Hepatocyte (in vitro differentiated cells): ENCODE data around the gene TMEM255B. TPM values are rescaled to one million over a fixed set of nuclear protein-coding genes. Genes with fewer than 3 reads are reported as not detected.

Source experiments
- DNase-seq: peaks from one replicate; pipeline ENCODE4 v3.0.0-alpha.2; 2016; ENCODE audit warnings: low spot score
- H2AFZ ChIP-seq: fragments of 200-600 bp; sonication (generic); 2 replicates; pipeline ENCODE4 v1.6.0; 2016; ENCODE audit warnings: antibody characterized with exemption, mild to moderate bottlenecking
- H3K27ac ChIP-seq: fragments of 200-600 bp; sonication (generic); 2 replicates; pipeline ENCODE4 v1.5.1; 2016; ENCODE audit warnings: mild to moderate bottlenecking
- H3K27me3 ChIP-seq: fragments of 200-600 bp; sonication (generic); 2 replicates; pipeline ENCODE4 v1.6.1; 2016
- H3K36me3 ChIP-seq: fragments of 200-600 bp; sonication (generic); replicated peaks from 2 replicates; pipeline ENCODE4 v1.5.1; 2016; ENCODE audit warnings: low read depth; ENCODE audit not compliant: insufficient read depth
- H3K4me1 ChIP-seq: fragments of 200-600 bp; sonication (generic); 2 replicates; pipeline ENCODE4 v1.5.1; 2016; ENCODE audit warnings: mild to moderate bottlenecking, moderate library complexity; ENCODE audit not compliant: insufficient read depth
- H3K4me2 ChIP-seq: fragments of 200-600 bp; sonication (generic); 2 replicates; pipeline ENCODE4 v1.6.0; 2016
- H3K4me3 ChIP-seq: fragments of 200-600 bp; sonication (generic); 2 replicates; pipeline ENCODE4 v1.5.1; 2016; ENCODE audit warnings: mild to moderate bottlenecking
- H3K79me2 ChIP-seq: fragments of 200-600 bp; sonication (generic); 2 replicates; pipeline ENCODE4 v1.6.0; 2017; ENCODE audit warnings: mild to moderate bottlenecking
- H3K9me2 ChIP-seq: fragments of 200-600 bp; sonication (generic); replicated peaks from 2 replicates; pipeline ENCODE4 v1.6.0; 2017; ENCODE audit warnings: mild to moderate bottlenecking; ENCODE audit not compliant: insufficient read depth
- H3K9me3 ChIP-seq: fragments of 200-600 bp; sonication (generic); 2 replicates; pipeline ENCODE4 v1.5.1; 2016; ENCODE audit warnings: low read depth, mild to moderate bottlenecking
- H4K20me1 ChIP-seq: fragments of 200-600 bp; sonication (generic); 2 replicates; pipeline ENCODE4 v1.6.0; 2016; ENCODE audit warnings: mild to moderate bottlenecking; ENCODE audit not compliant: insufficient read depth, poor library complexity, severe bottlenecking
- EZH2 ChIP-seq: fragments of 200-600 bp; sonication (generic); IDR thresholded peaks from 2 replicates; pipeline ENCODE4 v1.6.1; 2016; ENCODE audit warnings: antibody characterized with exemption, mild to moderate bottlenecking, borderline replicate concordance
- EZH2phosphoT487 ChIP-seq: fragments of 200-600 bp; sonication (generic); IDR thresholded peaks from one replicate; pipeline ENCODE4 v1.6.1; 2018; ENCODE audit warnings: antibody characterized with exemption, mild to moderate bottlenecking, low read depth, moderate library complexity; ENCODE audit not compliant: unreplicated experiment, severe bottlenecking
- WGBS: methylation state at CpG from one replicate; pipeline ENCODE4 v1.1.6; 2016; ENCODE audit warnings: low lambda C conversion rate; ENCODE audit errors: missing lambda C conversion rate; 5-methylcytosine and 5-hydroxymethylcytosine counted together
- polyA plus RNA-seq: library from polyadenylated mRNA; unstranded; fragments of >200 nt; fragmentation: Nextera tagmentation; extraction: Ambion mirVana; gene quantifications from 2 replicates; pipeline ENCODE4 v1.2.1, GENCODE V29; 2016
- total RNA-seq: library from RNA; depleted of rRNA; stranded (reverse); fragments of >200 nt; gene quantifications from 2 replicates; pipeline ENCODE4 v1.2.3, GENCODE V29; 2014
- TF ChIP-seq, protein P1 (sequence below): fragments of 200-600 bp; sonication (generic); IDR thresholded peaks from 2 replicates; pipeline ENCODE4 v1.5.1; 2016; ENCODE audit warnings: antibody characterized with exemption, mild to moderate bottlenecking; ENCODE audit not compliant: poor library complexity

TMEM255B gene
- total and polyA plus RNA-seq, 2 experiments from 2014 or later, result 0.10 to 4.0 TPM

DNA sequence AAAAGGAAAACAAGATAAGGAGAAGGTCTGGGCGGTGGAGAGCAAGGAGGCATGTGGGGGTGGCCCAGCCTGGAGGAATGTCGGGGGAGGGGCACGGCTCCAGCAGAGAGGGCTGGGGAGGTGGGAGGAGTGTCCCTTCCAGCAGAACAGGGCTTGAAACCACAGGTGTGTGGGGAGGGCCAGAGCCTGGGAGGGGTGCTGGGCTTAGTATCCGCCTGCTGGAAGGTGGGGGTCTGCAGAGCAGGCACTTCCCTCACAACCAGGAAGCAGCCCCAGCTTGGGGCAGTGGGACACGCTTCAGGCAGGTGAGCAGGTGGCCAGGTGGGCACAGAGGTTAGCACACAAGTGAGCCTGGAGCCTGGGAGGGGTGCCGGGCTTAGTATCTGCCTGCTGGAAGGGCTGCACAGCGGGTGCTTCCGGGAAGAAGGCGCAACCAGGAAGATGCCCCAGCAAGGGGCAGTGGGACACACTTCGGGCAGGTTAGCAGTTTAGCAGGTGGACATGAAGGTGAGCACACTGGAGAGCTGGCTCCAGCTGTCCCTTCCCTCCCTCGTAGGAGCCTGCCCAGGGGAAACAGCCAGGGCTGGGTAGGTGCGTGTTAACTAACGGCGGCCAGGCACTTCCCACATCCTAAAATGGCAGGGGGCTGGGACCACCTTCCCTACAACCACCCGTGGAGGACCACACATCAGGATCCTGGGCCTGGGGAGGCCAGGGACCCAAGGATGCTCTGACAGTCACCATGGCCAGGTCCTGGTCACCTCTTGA, 101.8 kb downstream of the TMEM255B start:
- Histone ChIP-seq H3K4me2 (peak overlapping the region; percentile 98), H3K27me3 (no peaks in the 10 kb centered on the region), H3K4me3 (no peak overlapping the region), H3K79me2 (peaks cover 45% of the 10 kb centered on the region), H3K36me3 (no peaks in the 10 kb centered on the region), H3K27ac (peak overlapping the region; percentile 83), H3K9me3 (no peaks in the 10 kb centered on the region), H3K9me2 (no peaks in the 10 kb centered on the region), H4K20me1 (no peaks in the 10 kb centered on the region), H2AFZ (no peak overlapping the region), H3K4me1 (peaks cover 37% of the 10 kb centered on the region)
- TF ChIP-seq EZH2 (no peak), EZH2phosphoT487 (no peak)
- TF ChIP-seq, protein P1, sequence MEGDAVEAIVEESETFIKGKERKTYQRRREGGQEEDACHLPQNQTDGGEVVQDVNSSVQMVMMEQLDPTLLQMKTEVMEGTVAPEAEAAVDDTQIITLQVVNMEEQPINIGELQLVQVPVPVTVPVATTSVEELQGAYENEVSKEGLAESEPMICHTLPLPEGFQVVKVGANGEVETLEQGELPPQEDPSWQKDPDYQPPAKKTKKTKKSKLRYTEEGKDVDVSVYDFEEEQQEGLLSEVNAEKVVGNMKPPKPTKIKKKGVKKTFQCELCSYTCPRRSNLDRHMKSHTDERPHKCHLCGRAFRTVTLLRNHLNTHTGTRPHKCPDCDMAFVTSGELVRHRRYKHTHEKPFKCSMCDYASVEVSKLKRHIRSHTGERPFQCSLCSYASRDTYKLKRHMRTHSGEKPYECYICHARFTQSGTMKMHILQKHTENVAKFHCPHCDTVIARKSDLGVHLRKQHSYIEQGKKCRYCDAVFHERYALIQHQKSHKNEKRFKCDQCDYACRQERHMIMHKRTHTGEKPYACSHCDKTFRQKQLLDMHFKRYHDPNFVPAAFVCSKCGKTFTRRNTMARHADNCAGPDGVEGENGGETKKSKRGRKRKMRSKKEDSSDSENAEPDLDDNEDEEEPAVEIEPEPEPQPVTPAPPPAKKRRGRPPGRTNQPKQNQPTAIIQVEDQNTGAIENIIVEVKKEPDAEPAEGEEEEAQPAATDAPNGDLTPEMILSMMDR, result no peak
- 32% methylated on average over 10 of the region's 15 CpGs for WGBS
- peak; percentile 82 for DNase-seq

DNA sequence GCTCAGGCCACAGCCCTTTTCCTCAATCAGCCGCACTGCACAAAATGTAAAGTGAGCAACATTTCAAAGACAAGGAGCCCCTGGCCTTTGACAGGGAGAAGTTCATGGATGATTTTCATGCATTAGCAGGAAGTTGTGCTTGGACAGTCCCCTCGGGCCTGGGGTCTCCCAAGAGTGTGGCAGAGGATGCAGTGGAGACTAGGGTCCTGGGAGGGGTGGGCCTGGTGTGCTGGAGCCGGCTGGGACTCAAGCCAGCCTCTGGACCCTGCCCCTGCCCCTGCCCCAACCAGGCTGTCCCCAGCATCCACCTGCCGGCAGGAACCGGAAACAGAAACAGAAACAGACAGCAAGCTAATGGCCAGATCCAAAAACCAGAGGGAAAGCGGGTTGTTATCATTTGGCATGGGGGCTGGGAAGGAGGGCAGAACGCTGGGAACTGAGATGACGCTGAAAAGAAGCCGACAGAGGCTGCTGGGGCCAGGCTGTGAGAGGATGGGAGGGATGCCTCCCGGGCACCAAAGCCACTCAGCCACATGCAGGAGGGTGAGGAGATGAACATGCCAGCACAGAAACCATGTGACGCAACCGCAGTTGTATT, 102.5 kb downstream of the TMEM255B start:
- Histone ChIP-seq H3K9me3 (no peaks in the 10 kb centered on the region), H3K4me3 (no peak overlapping the region), H2AFZ (no peak overlapping the region), H3K27ac (peak overlapping the region; percentile 83), H3K79me2 (peaks cover 38% of the 10 kb centered on the region), H4K20me1 (no peaks in the 10 kb centered on the region), H3K9me2 (no peaks in the 10 kb centered on the region), H3K4me1 (peaks cover 37% of the 10 kb centered on the region), H3K27me3 (no peaks in the 10 kb centered on the region), H3K36me3 (no peaks in the 10 kb centered on the region), H3K4me2 (peak overlapping the region; percentile 98)
- WGBS, result 67% methylated on average over 12 of the region's 12 CpGs
- no peak for TF ChIP-seq EZH2
- TF ChIP-seq, protein P1, result no peak
- no peak for TF ChIP-seq EZH2phosphoT487
- no peak for DNase-seq

GRCh38 chr13:113862191-113862930, 103.3 kb downstream of the TMEM255B start:
- TF ChIP-seq, protein P1, result no peak
- TF ChIP-seq EZH2 (no peak), EZH2phosphoT487 (no peak)
- Histone ChIP-seq H3K4me2 (peak overlapping the region; percentile 98), H3K4me3 (peak overlapping the region; percentile 57), H3K79me2 (peaks cover 32% of the 10 kb centered on the region), H3K9me2 (no peaks in the 10 kb centered on the region), H3K9me3 (no peaks in the 10 kb centered on the region), H3K27ac (peak overlapping the region; percentile 71), H3K4me1 (peaks cover 33% of the 10 kb centered on the region), H3K36me3 (no peaks in the 10 kb centered on the region), H4K20me1 (no peaks in the 10 kb centered on the region), H2AFZ (peak overlapping the region; percentile 77), H3K27me3 (no peaks in the 10 kb centered on the region)
- 70% methylated on average over 31 of the region's 31 CpGs for WGBS
- no peak for DNase-seq
